Skin of body (tissue), 2 donors: Measurements from ENCODE around the gene ACOXL. TPM values are rescaled to one million over a fixed set of nuclear protein-coding genes. Genes with fewer than 3 reads are reported as not detected.

Source experiments
- DNase-seq: peaks from one replicate; lab custom pipeline; 2025; lab: John Stamatoyannopoulos, UW
- total RNA-seq: library from RNA; depleted of rRNA; stranded (reverse); fragments of >200 nt; gene quantifications from one replicate; pipeline ENCODE4 v1.2.3, GENCODE V29; 2014

The ACOXL gene
- total RNA-seq, 1 donor from 2014 or later = 0.30 TPM

GRCh38 chr2:110970201-110970600 is 237.8 kb downstream of the ACOXL start:
- DNase-seq = no peak

- DNase-seq = no peak
Observed at GRCh38 chr2:110971811-110972210, 239.4 kb downstream of the ACOXL start.

- no peak for DNase-seq
Observed at GRCh38 chr2:110973262-110973661, 240.9 kb downstream of the ACOXL start.

- no peak for DNase-seq
Observed at GRCh38 chr2:110977403-110977802, 245.0 kb downstream of the ACOXL start.

DNA sequence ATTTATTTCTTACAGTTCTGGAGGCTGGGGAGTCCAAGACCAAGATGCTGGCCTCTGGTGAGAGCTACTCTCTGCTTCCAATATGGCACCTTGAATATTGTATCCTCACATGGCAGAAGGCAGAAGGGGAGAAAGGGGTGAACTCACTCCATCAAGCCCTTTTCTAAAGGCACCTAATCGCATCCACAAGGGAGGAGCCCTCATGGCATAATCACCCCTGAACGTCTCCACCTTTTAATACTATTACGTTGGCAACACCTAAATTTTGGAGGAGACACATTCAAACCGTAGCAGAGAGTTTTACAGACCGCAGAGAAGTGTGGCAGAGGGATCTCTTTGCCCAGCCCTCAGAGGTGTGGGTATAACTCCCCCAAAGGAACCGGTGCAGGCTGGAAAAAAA is 245.8 kb downstream of the ACOXL start:
- no peak for DNase-seq

DNA sequence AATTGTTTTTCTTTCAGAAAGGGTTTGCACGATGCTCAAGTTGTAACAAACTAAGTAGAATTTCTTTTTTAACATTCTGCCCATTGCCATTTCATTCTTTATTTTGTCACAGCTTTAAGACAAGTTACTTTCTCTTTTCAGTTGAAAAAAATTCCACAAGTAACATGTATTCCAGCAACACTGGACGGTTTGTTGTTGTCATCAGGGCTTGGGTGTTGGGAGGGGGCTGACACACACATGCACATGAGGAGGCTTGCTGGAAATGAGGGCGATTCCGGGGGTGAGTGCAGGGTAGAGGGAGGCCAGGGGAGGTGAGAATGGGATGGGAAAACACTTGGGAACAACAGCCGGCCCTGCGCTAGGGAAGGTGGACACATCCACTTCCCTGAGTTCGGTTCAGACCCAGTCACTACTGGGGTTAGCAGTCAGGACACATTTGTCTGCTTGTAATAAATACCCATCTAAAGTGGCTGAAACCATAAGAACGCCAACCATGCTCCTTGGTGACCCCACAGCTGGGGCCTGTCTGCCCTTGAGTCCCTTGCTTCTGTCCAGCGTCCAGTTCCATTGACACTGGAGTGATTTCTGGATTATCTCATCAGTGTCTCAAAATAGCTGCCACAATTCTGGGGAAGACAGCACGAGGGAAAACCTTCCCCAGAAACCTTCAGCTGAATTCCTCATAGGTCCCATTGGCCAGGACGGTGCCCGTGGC is 246.5 kb downstream of the ACOXL start:
- DNase-seq = no peak

GRCh38 chr2:110979471-110980338 is 247.3 kb downstream of the ACOXL start:
- DNase-seq = no peak

- DNase-seq = no peak
Observed at GRCh38 chr2:110980339-110981062, 248.1 kb downstream of the ACOXL start.

GRCh38 chr2:110983133-110983532 is 250.8 kb downstream of the ACOXL start:
- DNase-seq = peak; percentile 91

GRCh38 chr2:110984694-110985490 is 252.5 kb downstream of the ACOXL start:
- DNase-seq = no peak

DNA sequence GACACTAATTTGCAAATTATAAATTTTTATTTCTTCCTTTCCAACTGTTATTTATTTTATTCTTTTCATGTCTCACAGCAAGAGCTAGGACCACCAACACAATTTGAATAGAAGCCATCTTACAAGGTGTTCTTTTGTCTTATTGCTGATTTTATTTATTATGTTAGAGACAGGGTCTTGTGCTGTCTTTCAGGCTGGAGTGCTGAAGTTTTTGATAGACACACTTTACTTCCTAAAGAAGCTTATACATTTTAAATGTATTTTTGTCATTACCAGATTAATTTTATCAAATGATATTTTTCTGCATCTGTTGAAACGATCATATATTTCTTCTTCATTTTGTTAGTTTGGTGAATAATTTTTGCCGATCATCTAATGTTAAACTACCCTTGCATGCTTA is 258.1 kb downstream of the ACOXL start:
- no peak for DNase-seq

GRCh38 chr2:110991911-110992310 is 259.5 kb downstream of the ACOXL start:
- DNase-seq = peak; percentile 96

DNA sequence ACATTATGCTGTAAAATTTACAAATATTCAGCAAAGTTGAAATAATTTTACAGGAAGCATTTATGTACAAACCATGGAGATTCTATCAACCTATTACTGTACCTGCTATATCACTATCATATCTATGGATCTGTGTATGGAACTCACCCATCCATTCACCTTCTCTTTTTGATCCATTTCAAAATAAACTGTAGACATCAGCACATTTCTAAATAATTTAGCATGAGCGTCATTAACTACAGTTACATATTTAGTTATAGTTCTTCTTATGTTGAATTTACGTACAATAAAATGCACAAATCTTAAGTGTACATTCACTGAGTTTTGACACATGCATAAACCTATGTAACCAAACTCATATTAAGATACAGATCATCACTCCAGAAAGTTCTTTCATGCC is 260.5 kb downstream of the ACOXL start:
- no peak for DNase-seq

- no peak for DNase-seq
Observed at GRCh38 chr2:110993557-110994231, 261.3 kb downstream of the ACOXL start.

DNA sequence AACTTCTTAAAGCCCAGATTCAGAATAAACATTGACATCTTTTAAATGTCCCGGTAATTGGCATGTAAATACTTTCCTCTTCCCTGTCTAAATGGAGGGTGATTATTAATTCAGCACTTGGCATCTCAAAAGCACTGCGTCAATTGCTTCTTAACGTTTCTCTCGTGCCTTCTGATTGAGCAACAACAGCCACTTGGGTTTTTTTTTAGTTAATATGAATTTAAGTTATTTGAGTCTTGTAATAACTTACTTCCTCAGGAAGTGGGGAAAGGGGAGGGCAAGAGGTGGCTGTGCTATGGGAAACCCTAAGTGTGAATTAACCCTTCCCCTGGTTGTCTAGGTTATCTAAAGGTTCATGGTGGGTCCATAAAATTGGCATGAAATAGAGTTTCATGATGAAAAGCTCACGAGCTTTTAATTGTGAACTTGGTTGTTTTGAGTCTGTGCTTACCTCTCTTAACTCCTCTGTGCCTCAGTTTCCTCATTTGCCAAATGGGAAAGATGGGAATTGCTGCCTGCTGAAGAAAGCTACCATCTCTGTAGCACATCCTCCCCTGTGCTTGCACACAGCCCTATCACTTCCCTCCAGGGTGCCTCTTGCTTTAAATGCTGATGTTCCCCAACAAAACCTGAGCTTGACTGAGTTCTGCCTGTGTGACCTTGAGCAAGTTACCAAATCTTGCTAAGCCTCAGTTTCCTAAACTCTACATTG is 262.0 kb downstream of the ACOXL start:
- DNase-seq = peak; percentile 37

DNA sequence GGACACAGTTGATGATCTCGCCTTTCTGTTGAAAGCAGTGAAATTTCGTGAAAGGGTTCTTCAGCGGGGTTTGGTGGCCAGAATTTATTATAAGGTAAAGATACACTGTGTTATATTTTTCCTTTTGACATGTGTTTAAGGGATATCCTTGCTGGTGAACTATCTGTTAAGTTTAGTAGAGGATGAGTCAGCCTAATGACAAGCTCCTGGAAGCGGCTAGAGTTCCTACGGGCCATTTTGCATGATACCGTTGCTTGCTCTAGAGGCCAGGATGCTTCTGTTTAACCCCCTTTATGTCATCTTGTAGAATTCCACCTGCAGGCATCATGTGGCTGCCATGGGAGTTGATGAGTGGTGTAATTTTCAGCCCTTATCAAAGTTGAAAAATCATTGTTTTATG is 263.5 kb downstream of the ACOXL start:
- no peak for DNase-seq

DNA sequence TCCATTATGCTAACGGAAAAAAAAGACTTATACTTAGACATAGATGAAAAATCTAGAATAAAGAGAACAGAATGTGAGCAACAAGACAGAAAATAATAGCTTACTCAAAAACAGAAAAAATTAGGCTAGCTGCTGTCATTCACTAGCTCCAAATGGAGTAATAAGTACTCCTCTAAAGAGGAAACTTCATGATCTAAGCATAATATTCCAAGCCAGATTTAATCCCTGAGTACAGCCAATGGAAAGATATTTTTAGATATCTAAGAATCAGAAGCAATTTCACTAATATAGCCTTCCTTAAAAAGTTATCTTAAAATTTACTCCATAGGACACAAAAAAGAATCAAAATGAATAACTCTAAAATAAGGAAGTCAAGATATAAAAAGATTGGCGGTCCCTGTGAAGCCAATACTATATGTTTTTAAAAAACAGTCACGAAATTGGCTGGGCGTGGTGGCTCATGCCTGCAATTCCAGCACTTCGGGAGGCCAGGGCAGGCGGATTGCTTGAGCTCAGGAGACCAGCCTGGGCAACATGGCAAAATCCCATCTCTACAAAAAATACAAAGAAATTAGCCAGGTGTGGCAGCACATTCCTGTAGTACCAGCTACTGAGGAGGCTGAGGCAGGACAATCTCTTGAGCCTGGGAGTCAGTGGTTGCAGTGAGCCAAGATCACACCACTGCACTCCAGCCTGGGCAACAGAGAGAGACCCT is 265.1 kb downstream of the ACOXL start:
- no peak for DNase-seq

- peak; percentile 69 for DNase-seq
Observed at GRCh38 chr2:110998311-110998710, 265.9 kb downstream of the ACOXL start.

GRCh38 chr2:110999626-111000025 is 267.3 kb downstream of the ACOXL start:
- DNase-seq = no peak
